NCI-H524 treated with DMSO at 0.1 percent for 48 hours (cell line): ENCODE results near the gene TMPRSS9.
A peak's percentile ranks its signal among the peaks of the same experiment; 100 is the strongest.
"Not testable (repeated sequence)": the region's sequence is repeated elsewhere in the genome, so short reads cannot be mapped to it uniquely, and the experiment has no call there.

Experiments used
- DNase-seq: peaks from one replicate; lab custom pipeline; 2025; lab: John Stamatoyannopoulos, UW

Gene TMPRSS9

GRCh38 chr19:2438178-2438577 lies 78.1 kb downstream of the TMPRSS9 start:
- DNase-seq: no peak

DNA sequence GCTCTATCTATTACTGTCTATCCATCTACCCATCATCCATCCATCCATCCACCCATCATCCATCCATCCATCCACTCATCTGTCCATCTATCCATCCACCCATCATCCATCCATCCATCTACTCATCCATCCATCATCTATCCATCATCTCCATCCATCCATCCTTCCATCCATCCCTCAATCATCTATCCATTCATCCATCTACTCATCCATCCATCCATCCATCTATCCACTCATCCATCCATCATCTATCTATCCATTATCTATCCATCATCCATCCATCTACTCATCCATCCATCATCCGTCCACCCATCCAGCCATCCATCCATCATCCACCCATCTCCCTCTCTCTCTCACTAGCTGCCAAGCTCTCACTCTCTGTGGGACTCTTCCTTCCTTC lies 80.5 kb downstream of the TMPRSS9 start:
- DNase-seq: no peak

- DNase-seq: no peak
Measured at GRCh38 chr19:2441096-2441752, 81.2 kb downstream of the TMPRSS9 start.

DNA sequence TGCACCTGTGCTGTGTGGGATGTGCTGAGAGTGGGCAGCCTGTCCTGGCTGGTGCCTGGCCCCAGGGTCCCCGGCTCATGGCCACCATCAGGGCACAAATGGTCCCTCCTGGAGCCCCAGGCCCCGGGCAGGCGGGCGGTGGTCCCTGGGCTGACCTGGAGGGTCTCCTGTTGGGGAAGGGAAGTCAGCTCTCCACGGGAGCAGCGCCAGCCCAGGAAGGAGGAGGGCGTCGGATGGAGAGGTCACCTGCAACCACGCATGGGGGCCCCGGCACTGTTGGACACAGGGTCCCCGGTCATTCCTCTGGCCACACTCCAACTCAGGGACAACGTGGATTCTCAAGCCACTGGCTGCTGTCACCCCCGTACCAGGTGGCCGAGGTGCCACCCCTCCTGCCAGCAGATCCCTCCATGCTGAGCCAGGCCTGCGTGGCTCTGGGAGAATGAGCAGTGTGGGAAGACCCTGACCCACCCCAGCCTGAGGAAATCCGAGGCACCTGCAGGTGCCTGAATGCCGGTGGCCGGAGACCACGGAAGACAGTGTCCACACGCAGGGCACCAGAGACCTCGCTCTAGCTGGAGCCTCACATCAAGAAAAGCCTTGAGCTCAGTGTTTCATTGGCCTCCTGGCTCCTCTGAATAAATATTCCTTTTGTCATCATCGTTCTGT lies 83.2 kb downstream of the TMPRSS9 start:
- no peak for DNase-seq

GRCh38 chr19:2443785-2444182 lies 83.7 kb downstream of the TMPRSS9 start:
- no peak for DNase-seq

- DNase-seq: no peak
Measured at GRCh38 chr19:2444251-2445002, 84.4 kb downstream of the TMPRSS9 start.

- peak; percentile 95 for DNase-seq
Measured at GRCh38 chr19:2446381-2446780, 86.3 kb downstream of the TMPRSS9 start.

DNA sequence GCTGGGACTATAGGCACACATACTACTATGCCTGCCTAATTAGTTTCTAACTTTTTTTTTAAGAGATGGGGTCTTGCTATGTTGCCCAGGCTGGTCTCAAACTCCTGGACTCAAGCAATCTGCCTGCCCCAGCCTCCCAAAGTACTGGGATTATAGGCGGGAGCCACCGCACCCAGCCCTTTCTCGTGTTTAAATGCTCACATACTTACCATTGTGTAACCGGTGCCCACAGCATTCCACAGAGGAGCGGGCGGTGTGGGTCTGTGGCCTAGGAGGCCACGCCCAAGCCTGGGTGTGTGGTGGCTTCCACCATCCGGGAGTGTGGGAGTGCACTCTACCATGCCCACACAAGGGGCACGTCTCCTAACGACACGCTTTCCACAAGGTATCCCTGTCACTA lies 89.0 kb downstream of the TMPRSS9 start:
- DNase-seq: no peak

DNA sequence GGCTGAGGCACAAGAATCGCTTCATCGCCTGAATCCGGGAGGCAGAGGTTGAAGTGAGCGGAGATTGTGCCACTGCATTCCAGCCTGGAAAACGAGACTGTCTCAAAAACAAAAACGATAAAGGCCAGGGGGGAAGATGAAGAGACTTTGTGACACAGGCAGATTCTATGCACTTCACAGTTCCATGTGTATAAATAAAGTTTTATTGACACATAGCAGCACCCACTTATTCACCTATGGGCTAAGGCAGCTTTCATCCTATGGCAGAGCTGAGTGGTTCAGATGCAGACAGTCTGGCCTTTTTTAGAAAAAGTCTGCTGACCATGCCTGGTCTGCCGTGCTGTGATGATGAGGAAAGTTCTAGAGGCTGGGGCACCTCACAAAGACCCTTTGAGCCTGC lies 91.1 kb downstream of the TMPRSS9 start:
- DNase-seq: no peak

- no peak for DNase-seq
Measured at GRCh38 chr19:2451741-2452140, 91.7 kb downstream of the TMPRSS9 start.

- DNase-seq: no peak
Measured at GRCh38 chr19:2453431-2454025, 93.5 kb downstream of the TMPRSS9 start.

- DNase-seq: no peak
Measured at GRCh38 chr19:2454199-2454961, 94.3 kb downstream of the TMPRSS9 start.

- DNase-seq: no peak
Measured at GRCh38 chr19:2454962-2455850, 95.1 kb downstream of the TMPRSS9 start.

DNA sequence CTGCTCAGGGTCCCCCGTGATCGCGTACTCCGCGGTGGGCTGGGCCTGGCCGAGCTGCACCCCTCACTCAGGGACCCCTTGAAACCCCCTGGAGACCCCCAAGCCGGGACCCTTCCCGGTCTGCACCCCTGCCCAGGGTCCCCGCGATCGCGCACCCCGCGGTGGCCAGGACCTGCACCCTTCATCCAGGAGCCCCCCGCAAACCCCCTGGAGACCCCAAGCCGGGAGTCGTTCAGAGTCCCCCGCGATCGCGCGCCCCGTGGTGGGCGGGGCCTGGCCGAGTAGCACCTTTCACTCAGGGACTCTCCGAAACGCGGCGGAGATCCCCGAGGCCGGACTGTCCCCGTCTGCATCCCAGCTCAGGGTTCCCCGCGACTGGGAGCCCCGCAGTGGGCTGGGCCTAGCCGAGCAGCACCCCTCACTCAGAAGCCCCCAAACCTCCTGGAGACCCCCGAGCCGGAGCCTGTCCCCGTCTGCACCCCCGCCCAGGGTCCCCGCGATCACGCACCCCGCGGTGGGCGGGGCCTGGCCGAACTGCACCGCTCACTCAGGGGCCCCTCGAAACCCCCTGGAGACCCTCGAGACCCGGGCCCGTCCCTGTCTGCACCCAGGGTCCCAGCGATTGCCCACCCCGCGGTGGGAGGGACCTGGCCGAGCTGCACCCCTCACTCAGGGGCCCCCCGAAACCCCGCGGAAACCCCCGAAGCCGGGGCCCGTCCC lies 95.9 kb downstream of the TMPRSS9 start:
- no peak for DNase-seq

DNA sequence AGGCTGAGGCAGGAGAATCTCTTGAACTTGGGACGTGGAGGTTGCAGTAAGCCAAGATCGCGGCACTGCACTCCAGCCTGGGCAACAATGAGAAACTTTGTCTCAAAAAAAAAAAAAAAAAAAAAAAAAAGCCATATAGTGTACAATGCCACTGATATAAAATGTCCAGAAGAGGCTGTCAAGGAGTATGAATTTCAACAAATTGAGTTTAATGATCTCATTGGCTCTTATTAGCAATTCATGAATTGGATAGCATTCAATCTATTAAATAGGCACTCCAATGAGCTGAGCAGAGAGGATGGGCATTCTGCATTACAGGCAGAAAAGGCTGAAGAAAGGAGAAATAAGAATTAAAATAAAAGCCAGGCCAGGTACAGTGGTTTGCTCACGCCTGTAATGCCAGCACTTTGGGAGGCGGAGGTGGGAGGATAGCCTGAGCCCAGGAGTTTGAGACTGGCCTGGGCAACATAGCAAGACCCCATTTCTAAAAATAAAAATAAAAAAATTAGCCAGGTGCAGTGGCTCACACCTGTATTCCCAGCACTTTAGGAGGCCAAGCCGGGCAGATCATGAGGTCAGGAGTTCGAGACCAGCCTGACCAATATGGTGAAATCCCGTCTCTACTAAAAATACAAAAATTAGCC lies 97.5 kb downstream of the TMPRSS9 start:
- DNase-seq: no peak

DNA sequence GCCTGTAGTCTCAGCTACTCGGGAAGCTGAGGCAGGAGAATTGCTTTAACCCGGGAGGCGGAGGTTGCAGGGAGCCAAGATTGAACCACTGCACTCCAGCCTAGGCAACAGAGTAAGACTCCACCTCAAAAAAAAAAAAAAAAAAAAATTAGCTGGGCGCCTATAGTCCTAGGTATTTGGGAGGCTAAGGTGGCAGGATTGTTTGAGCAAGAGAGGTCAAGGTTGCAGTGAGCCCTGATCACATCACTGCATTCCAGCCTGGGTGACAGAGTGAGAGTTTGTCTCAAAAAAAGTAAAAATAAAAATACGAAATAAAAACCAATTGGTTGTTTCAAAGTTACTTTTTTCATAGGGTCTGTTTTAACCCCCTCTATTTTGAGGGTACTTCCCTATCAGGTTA lies 98.0 kb downstream of the TMPRSS9 start:
- no peak for DNase-seq

GRCh38 chr19:2458776-2459175 lies 98.7 kb downstream of the TMPRSS9 start:
- not testable (repeated sequence) for DNase-seq

- DNase-seq: no peak
Measured at GRCh38 chr19:2460245-2460644, 100.2 kb downstream of the TMPRSS9 start.

DNA sequence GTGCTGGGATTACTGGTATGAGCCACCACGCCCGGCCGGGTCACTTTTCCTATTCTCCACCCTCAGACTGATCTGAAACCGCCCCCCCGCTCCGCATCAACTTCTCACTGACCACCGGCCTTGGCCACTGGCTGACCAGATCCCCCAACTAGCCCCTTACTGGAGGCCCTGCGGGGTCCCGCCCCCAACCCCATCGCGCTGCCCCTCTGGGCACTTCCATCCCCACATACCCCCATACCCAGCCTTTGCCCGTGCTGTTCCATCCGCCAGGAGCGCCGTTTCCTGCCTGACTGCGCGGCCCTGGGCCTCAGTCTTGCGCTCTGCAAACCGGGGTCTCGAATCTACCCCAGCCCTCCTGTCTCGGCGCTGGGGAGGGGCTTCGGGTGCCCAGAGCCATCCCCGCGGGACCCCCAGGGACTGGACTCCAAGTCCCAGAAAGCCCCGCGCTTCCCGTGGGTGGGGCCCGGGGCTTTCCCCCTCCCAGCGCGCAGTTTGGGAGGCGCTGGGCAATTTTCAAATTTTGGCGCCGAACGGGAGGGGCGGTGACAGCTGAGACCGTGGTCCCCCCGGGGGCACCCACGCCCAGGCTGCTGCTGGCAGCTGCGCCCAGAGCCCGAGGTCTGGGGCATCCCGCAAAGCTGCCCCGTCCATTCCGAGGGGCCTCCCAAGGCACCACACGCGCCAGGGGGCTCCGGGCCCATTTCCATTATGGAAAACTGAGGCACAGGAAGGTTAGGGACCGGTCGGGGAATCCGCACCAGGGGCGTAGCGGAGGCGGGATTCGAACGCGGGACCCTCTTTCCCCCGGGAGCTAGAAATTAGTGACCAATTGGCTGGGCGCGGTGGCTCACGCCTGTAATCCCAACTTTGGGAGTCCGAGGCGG lies 101.9 kb downstream of the TMPRSS9 start:
- DNase-seq: no peak
